Fibroblast of the aortic adventitia (primary cell): ENCODE data around the gene TBC1D7. TPM values are rescaled to one million over a fixed set of nuclear protein-coding genes. Genes with fewer than 3 reads are reported as not detected.

Experiments
- DNase-seq: peaks from one replicate; pipeline ENCODE4 v3.0.0-alpha.2; 2010; ENCODE audit warnings: low read depth
- H3K4me3 ChIP-seq: 2 replicates; pipeline ENCODE4 v1.5.1; 2011; ENCODE audit warnings: low read depth, mild to moderate bottlenecking, control low read depth, low read length, moderate library complexity
- CTCF ChIP-seq: IDR thresholded peaks from 2 replicates; pipeline ENCODE4 v1.5.1; 2011; ENCODE audit warnings: mild to moderate bottlenecking, low read length, control low read depth, inconsistent platforms; ENCODE audit not compliant: insufficient read depth
- total RNA-seq: library from RNA; depleted of rRNA; stranded (reverse); fragments of >200 nt; gene quantifications from 2 replicates; pipeline ENCODE4 v1.2.3, GENCODE V29; 2012; ENCODE audit warnings: low replicate concordance

The TBC1D7 gene
- total RNA-seq, 1 donor = 15.8 TPM

DNA sequence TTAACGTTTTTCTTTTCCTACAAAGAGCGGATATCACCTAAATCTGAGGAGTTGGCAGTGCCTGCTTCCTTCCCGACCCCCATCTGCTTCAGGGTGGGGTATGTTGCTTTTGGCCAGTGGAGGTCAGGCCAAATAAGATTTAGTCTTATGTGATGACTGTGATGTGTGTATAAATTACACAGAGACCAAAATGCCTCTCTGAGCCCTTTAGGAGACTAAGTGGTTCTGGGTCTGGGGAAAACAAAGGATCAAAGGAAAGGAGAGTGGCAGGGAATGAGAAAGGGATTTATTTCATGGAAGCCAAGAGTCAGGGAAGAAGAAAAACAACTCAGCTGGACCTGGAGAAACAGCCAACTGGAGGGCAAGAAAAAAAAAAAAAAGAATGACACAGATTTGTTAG, 39.1 kb upstream of the TBC1D7 start:
- TF ChIP-seq CTCF = no peak
- peak; percentile 23 for DNase-seq

DNA sequence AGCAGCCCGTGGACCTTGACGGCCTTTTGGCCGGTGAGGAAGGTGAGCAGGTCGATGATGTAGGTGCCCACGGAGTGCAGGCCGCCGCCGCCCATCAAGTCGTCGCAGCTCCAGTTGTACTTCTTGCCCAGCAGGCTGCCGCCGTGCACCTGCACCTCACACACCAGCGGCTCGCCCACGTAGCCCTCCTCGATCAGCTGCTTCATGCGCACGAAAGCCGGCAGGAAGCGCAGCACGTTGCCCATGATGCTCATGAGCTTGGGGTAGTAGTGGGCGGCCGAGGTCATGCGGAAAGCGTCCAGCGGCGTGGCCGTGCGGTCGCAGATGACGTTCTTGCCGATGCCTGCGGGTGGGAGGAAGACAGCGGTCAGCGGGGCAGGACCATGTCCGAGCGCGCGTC, 37.0 kb upstream of the TBC1D7 start:
- no peak for DNase-seq
- no peak for TF ChIP-seq CTCF
- H3K4me3 ChIP-seq = no peak overlapping the region

More for the DNA sequence above, 39.1 kb upstream of the TBC1D7 start:
- H3K4me3 ChIP-seq = no peak overlapping the region

DNA sequence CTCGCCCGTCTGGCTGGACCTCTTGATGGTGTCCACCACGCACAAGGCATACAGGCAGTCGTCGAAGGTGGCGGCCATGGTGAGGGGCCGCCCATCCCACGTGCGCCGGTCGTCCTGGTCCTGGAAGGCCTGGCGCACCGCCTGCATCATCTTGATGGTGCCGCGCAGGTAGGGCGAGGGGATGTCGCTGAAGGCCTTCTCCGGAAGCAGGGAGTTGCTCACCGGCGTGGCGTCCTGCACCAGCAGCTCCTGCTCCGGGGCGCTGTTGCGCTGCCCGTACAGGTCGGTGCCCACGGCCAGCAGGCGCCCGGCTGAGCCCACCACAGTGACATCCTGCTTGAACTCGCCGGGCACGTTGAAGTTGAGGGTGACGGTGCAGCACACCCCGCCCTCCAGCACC, 36.5 kb upstream of the TBC1D7 start:
- no peak overlapping the region for H3K4me3 ChIP-seq
- TF ChIP-seq CTCF = no peak
- DNase-seq = no peak

DNA sequence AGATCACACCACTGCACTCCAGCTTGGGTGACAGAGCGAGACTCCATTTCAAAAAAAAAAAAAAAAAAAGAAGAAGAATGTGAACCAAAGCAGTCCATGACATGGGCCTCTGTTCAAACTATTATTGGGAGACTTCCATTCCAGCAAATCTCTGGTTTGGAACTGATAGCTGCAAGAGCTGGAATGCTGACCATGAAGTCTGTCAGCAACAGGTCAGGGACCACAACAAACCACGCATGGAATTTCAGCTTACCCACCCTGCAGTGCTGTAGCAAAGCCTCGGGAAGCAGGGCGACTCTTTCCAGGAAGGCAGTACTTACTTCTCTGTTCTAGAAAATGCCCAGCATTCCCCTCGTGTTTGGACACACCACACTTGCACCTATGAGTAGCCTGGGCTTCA, 34.1 kb upstream of the TBC1D7 start:
- no peak overlapping the region for H3K4me3 ChIP-seq
- TF ChIP-seq CTCF = no peak
- peak; percentile 84 for DNase-seq

GRCh38 chr6:13360671-13361540, 32.6 kb upstream of the TBC1D7 start:
- TF ChIP-seq CTCF = no peak
- peak; percentile 32 for DNase-seq
- no peak overlapping the region for H3K4me3 ChIP-seq

- no peak for TF ChIP-seq CTCF
- DNase-seq = no peak
- H3K4me3 ChIP-seq = no peak overlapping the region
These were observed 30.9 kb upstream of the TBC1D7 start for GRCh38 chr6:13359287-13359686.

GRCh38 chr6:13358511-13358910, 30.2 kb upstream of the TBC1D7 start:
- TF ChIP-seq CTCF = no peak
- DNase-seq = no peak

More at GRCh38 chr6:13358511-13358910, 30.2 kb upstream of the TBC1D7 start:
- H3K4me3 ChIP-seq = no peak overlapping the region
